Right ventricle myocardium inferior (tissue), 1 donor: ENCODE results near the gene PRKAG1. TPM values are rescaled to one million over a fixed set of nuclear protein-coding genes. Genes with fewer than 3 reads are reported as not detected.
A peak's percentile ranks its signal among the peaks of the same experiment; 100 is the strongest.

Experiments used
- ATAC-seq: fragments of 200-7000 bp; cut with Tn5 transposase; one replicate; pipeline ENCODE4 v1.9.1; 2020; ENCODE audit warnings: mild to moderate bottlenecking, moderate library complexity
- DNase-seq: peaks from one replicate; pipeline ENCODE4 v3.0.0; 2021; ENCODE audit errors: missing footprints
- intact Hi-C: fragments of 100-400 bp; cut with DNase I; formaldehyde crosslinking; loops from one replicate; pipeline ENCODE4 v1.11.0; 2022
- total RNA-seq: library from RNA; stranded (reverse); fragmentation: NEBNext Ultra II Directional; extraction: Animal tissue kit (Norgen Biotek cat#: 25700); gene quantifications from one replicate; pipeline ENCODE4 v1.2.1, GENCODE V29; 2021
- donor health status: DM: no; HTN: yes; CAD: no; lungs with severe emphysema.

The PRKAG1 gene
- total RNA-seq, 1 donor from 2014 or later, result 93.8 TPM

DNA sequence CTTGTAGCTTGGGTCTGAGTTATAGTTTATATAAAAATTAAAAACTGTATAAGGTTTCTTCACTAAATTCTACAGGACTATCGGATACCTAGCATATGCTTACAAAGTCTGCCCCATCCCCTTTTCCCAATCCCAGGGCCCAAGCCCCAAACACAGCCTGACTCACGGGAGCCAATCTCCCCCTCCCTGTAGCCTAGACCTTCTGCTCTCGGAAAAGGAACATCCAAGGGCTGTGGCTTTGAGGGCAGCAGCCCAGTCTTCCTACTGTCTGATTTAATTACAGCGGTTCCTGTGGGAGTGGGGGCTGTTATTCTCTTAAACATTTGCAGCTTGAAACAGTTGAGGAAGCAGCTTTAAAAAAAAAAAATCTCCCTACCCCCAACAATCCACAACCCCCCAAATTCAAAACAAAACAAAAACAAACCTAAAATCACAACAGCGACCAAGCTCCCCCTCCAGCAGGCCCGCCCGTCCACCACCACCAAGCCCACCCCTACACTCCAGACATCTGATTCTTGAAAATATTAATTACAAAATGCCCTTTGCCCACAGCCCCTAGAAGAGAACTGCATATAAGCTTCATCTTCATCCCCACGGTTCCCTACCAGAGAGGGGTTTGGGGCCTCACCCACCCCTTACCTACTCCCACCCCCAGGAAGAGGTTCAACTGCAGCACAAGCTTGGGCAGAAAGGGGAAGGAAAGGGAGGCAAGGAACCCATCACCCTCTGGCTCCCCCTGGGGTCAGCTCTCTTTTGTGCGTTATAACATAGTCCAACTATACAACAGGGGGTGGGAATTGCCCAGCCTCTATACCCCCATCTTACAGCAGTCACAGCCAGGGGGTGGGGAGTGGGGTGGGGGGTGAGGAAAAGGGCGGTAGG is 1.1 kb upstream of the PRKAG1 start:
- ATAC-seq, result no peak
- intact Hi-C loops, result loop anchor here (2.0 kb wide), 1 partner anchor 41 kb away; the partner anchor contains the start of gene KMT2D
- no peak for DNase-seq

DNA sequence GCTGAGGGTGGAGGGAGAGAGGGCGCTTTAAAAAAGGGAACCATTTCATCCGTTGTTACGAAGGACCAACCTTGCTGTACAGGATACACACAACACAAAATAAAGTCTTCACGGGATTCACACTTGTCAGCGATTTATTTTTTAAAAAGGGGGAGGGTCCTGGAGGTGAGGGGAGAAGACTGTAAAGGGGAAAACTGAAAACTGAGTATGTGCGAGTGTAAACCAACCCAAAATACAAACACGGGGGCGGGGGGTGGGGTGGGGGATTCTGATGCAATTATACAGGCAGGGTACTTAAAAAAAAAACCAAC is 499 bp upstream of the PRKAG1 start:
- intact Hi-C loops, result loop anchor here (2.0 kb wide), 1 partner anchor 42 kb away; the partner anchor contains the start of gene KMT2D
- DNase-seq, result no peak
- ATAC-seq, result peak; percentile 12

GRCh38 chr12:49017891-49018260 is 700 bp downstream of the PRKAG1 start:
- intact Hi-C loops, result loop anchor here (2.0 kb wide), 1 partner anchor 43 kb away; the partner anchor contains the start of gene KMT2D
- DNase-seq (no peak), ATAC-seq (peak; percentile 40)

DNA sequence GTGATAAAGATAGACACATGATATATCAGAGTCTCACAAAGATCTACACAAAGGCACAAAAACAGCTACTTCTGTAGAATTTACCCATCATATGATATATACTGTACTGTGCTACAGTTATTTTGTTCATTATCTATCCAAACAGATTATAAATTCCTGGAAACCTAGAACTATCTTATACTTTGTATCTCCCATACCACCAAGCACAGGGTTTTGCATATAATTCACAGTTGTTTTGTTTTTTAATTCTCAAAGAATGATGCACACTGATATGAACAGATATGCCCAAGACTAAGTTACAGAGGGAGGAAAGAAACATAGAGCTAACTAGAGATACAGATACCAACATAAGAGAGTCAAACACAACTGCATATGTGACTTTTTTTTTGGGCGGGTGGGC is 3.4 kb downstream of the PRKAG1 start:
- DNase-seq (no peak), ATAC-seq (no peak)
- intact Hi-C loops, result no loop called here

DNA sequence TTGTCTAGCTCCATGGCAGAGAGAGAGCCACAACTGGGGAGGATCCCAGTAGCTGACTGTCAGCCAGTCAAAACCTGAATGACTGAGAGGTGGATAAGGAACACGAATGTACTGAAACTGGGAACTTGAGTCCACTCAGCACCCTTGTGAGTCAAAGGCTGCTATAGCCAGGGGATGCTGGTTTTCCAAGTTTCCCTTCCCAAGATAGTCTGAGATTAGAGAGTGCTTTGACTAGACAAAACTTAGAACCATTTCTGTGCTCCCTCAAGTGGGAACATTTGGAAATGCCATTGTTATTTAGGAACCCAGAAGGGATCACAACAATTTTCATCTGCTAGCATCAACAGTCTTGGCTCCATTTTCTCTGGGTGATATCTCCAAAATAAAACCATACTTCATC is 4.0 kb downstream of the PRKAG1 start:
- no peak for ATAC-seq
- intact Hi-C loops, result no loop called here
- DNase-seq, result no peak

GRCh38 chr12:49013428-49013827 is 5.1 kb downstream of the PRKAG1 start:
- ATAC-seq (no peak), DNase-seq (no peak)
- intact Hi-C loops, result no loop called here

- intact Hi-C loops, result no loop called here
- DNase-seq, result no peak
Measured at GRCh38 chr12:49012739-49013138, 5.8 kb downstream of the PRKAG1 start.

GRCh38 chr12:49010092-49010668 is 8.4 kb downstream of the PRKAG1 start:
- no peak for ATAC-seq
- intact Hi-C loops, result no loop called here
- no peak for DNase-seq

More at GRCh38 chr12:49012739-49013138, 5.8 kb downstream of the PRKAG1 start:
- no peak for ATAC-seq

- no peak for ATAC-seq
- intact Hi-C loops, result no loop called here
Measured at GRCh38 chr12:49008943-49009342, 9.6 kb downstream of the PRKAG1 start.

GRCh38 chr12:49000346-49000745 is 18.2 kb downstream of the PRKAG1 start:
- DNase-seq (no peak), ATAC-seq (no peak)
- intact Hi-C loops, result no loop called here

More at GRCh38 chr12:49008943-49009342, 9.6 kb downstream of the PRKAG1 start:
- DNase-seq, result no peak

- DNase-seq (no peak), ATAC-seq (peak; percentile 18)
- intact Hi-C loops, result loop anchor here (5.0 to 10.0 kb wide), 2 partner anchors 65 to 147 kb away; partner anchors contain the start of gene DDX23
Measured at GRCh38 chr12:48999371-49000131, 19.0 kb downstream of the PRKAG1 start, which contains the start of gene DDN. DDN (minus strand) TSS chr12:48999375; CDS start chr12:48999287, 88 bp downstream.

- intact Hi-C loops, result loop anchor here (5.0 to 10.0 kb wide), 2 partner anchors 64 to 146 kb away; partner anchors contain the start of gene DDX23
- no peak for DNase-seq
- ATAC-seq, result no peak
Measured at GRCh38 chr12:48998497-48999353, 19.9 kb downstream of the PRKAG1 start.

DNA sequence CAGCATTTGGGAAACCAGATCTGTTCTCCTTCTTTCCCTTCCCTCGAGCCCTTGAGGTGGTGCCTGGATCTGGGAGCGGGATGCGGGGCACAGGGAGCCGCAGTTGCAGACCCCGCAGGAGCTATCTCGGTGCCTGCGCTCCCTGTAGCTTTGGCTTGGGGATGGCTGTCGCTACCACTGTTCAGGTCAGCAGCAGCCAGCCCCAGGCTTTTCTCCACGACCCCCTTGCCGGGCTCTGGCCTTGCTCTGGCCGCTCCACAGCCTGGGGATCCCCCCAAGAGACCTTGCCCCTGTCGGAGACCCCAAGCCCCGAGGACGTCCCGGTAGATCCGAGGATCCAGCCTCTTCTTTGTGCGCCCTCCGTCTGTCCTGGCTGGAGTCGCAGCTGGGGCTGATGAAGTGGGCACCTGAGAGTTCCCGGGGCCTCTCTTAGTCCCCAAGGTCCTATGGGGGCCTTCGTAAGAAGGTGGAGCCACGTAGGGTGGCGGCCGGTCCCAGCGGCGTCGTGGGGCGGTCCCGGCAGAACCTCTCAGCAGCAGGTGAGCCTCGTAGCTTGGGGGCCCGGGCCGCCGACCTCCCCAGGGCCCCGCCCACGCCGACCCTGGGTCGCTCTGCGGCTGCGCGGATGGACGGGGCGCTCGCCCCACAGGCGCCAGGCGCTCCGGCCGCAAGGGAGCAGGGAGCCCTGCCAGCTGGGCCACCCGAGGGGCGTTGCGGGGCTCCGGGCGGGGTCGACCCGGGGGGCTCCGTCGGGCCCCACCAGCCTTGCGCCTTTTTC is 20.7 kb downstream of the PRKAG1 start:
- intact Hi-C loops, result loop anchor here (5.0 to 10.0 kb wide), 2 partner anchors 63 to 146 kb away; partner anchors contain the start of gene DDX23
- DNase-seq (no peak), ATAC-seq (no peak)

DNA sequence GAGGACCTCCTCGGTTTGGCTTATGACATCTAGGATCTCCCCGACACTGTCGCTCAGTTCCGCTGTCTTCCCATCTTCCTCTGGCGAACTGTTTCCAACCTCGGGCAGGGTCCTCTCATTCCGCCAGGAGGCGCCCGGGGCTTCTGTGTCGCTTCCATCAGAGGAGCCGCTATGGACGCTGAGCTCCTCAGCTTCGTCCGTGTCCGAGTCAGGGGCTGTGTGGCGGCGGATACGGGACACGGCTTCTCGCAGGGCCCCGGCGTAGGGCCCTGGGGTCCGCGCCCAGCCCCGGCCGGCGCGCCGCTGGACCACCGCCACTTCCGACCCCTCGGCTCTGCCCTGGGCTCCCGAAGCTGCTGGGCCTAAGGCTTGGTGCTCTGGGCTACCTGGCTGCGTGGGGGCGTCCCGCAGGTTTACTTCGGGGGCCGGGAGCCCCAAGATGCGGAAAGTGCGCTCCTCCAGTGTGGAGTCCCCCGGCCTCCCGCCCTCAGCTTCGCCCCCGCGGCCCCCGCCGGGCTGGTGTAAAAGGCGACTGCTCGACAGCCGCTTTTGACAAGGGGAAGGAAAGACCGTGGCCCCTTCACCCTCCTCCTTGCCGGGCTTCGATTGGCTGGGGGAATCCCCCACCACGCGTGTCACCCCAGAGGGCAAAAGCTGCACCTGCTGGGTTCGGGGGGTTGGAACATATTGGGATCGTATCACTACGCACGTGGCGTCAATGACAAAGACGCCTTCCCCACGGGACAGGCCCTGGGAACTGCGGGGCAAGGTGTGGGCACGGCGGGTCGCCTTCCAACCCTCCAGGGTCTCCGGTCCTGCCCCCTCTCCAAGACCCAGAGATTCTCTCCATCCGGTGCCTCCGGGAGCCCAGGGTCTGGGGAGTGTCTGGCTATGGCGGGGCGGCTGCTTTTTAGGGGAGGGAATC is 21.5 kb downstream of the PRKAG1 start:
- ATAC-seq (peak; percentile 73), DNase-seq (peak; percentile 91)
- intact Hi-C loops, result loop anchor here (5.0 to 10.0 kb wide), 2 partner anchors 62 to 145 kb away; partner anchors contain the start of gene DDX23

DNA sequence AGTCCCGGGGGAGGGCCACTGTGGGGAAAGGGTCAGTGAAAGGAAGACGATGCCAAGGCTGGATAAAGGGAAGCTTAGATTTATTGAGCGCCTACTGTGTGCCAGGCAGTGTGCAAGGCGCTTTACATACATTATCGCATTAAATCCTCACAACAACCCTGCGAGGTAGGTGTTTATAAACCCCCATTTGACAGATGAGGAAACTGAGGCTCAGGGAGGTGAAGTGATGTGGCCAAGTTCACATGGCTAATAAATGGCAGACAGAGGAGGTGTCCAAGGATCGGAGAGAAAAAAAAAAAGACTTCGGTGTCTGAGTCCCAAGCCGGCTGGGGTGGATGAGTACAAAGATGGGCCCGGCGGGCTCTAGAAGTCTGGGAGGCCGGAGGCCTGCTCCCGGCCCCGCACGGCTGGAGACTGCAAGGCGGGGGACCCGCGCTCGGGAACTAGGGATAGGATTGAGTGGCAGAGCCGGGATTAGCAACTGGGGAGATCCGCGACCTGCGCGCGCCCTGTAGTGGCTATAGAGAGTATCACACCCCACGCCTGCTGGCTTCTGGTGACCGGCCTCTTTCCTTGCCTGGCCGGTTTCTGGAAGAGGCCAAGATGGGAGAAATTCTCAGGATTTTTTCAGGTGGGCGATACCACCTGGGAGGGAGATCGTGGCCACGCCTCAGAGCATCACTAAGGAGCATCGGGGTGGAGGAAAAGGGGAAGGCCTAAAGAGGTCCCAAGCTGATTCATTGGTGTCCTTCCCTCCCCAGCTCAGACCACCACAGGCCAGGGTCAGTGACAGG is 23.3 kb downstream of the PRKAG1 start:
- ATAC-seq, result peak; percentile 83
- peak; percentile 90 for DNase-seq
- intact Hi-C loops, result loop anchor here (5.0 to 10.0 kb wide), 2 partner anchors 60 to 143 kb away; partner anchors contain the start of gene DDX23
